COLO829 (cell line): ENCODE data around the gene PRSS50.

Experiments used
- DNase-seq: peaks from one replicate; pipeline ENCODE4 v3.0.0; 2012; ENCODE audit warnings: low spot score

Gene PRSS50

DNA sequence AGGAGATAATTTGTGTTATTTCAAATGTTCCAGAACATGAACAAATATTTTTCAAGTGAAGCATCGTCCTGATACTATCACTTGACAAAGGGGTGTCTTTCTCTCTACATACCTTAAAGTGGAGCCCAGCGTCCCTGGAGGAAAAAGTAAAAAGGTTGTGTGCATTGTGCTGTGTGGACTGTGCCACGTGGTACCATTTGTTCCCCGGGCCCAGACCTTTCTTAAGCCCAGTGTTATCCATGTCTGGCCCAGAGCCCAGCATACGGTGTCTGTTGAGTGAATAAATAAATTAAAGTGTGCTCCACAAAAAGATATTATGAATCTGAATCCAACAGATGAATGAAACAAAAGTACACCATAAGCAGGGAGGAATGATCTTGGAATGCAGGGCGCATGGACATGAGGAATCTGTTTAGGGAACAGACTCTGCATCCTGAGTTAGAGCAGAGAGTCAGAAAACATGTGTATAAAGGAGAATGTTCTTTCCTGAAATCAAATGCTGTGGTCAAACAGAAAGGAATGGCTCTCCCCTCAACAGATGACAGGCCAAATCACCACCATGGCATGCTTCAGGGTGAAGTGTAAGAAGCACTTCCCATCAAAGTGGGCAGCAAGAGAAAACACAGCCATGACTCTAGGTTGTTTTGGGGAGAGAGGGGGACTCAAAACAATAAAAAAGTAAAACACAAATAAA is 8.1 kb upstream of the PRSS50 start:
- no peak for DNase-seq

DNA sequence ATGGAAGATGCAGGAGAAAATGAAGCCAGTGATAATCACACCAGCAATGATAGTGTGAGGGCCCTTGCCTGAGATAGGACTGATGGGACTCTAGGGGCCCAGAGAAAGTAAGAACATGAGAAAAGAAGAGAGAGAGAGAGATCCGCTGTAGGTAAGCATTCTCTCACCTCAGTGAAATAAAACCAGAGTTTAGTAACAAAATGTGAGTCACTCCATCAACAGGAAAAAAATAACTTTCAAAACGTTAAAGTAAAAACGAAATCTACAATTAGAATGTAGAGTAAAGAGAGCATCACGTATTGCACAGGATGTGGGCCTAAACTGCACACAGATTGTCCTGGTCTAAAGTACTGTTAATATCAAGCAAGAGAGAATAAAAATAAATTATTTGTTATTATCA is 6.8 kb upstream of the PRSS50 start:
- DNase-seq = no peak

DNA sequence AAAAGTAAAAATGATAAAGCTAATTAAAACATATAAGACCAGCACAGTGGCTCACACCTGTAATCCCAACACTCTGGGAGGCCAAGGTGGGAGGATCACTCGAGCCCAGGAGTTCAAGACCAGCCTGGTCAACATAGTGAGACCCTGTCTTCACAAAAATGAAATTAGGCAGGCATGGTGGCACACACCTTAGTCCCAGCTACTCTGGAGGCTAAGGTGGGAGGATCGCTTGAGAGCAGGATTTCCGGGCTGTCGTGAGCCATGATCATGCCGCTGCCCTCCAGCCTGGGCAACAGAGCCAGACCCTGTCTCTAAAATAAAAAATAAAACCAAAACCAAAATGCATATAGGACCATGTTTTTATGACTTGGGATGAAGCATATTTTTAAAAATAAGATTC is 4.8 kb upstream of the PRSS50 start:
- no peak for DNase-seq

GRCh38 chr3:46721009-46721408 is 3.3 kb upstream of the PRSS50 start:
- no peak for DNase-seq

DNA sequence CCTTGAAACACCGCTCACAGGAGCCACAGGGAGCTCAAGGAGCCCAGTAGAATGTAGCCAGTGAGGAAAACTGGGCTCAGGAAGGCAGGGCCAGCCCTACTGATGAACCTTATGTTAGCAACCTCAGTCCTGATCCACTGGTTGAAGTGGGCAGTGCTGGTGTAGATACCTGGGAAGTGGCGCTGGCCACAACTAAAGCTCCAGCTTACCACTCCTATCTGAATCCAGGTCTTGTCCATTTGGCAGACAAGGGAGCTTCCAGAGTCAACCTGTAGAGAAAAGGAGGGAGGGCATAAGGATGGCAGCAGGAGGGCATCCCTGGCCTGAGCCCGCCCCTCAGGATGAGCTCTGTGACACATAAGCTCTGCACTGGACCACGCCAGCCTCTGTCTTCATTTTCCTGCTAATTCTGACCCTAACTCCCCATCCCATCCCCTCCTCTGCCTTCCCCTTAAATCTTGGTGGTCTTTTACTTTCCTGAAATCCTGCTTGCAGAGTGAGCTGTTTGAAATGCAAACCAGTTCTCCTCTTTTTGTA is 2.1 kb upstream of the PRSS50 start:
- no peak for DNase-seq

DNA sequence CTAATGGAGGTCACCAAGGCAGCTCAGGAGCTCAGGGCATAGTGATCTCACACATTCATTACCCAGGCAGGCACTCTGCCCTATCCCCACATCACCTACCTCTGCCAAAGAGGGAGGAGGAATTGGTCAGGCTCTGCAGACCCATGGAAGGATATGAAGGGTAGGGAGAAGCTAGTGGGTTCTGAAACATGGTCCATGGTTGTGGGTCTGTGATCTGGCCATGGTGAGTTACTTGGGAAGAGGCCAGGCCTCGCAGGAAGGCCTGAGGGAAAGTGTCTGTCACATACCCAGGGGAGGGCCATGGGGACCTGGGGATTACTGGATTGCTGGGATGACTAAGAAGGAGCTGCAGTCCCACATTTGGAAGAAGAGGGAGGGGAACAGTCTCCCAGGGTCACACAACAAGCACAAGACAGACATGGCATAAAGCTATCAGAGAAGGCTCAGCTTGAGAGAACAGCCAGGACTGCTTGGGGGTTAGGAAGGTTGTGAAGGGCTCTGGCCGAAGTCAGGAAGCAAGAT is 1.4 kb upstream of the PRSS50 start:
- no peak for DNase-seq

DNA sequence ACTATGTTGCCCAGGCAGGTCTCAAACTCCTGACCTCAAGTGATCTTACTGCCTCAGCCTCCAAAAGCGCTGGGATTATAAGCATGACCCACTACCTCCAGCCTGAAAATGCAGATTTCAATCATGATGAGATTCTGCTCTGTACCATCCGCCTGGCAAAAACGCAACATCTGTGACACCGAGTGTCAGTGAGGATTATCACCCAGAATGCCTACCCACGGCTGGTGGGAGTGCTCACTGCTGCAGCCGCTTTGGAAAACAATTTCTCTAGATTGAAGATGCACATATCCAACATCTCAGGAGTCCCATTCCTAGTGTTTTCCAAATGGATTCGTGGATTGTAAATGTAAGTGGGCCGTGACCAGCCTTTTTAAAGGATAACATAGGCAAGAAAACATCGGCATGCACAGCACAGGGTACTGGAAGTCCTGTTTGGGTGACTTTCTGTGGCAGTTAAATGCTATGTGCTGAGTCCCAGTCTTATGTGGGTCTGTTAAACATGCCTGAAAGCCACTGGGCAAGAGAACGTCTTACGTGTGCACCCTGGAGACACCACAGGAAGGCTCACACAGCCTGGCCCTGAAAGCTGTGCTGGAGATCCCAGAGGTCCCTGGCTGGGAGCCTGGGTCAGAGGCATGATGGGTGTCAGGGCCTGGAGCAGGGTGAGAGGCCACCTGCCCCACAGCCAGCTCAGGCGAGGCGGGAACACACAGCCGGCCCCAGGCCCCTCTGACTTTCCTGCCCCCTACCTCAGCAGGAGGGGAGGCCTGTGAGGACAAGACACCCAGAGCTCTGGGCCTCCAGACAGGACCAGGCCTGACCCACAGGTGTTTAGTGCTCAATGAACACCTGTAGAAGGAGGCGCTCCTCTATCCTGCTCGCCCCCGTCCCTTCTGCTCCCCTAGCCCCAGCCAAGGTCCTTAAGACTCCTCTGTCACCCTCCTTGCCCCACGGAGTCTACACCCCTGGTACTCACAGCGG is 918 bp downstream of the PRSS50 start:
- no peak for DNase-seq

- DNase-seq = no peak
Measured at GRCh38 chr3:46715507-46716175, 2.0 kb downstream of the PRSS50 start.

GRCh38 chr3:46714728-46715506 is 2.8 kb downstream of the PRSS50 start:
- DNase-seq = no peak

GRCh38 chr3:46713898-46714552 is 3.6 kb downstream of the PRSS50 start:
- DNase-seq = no peak

DNA sequence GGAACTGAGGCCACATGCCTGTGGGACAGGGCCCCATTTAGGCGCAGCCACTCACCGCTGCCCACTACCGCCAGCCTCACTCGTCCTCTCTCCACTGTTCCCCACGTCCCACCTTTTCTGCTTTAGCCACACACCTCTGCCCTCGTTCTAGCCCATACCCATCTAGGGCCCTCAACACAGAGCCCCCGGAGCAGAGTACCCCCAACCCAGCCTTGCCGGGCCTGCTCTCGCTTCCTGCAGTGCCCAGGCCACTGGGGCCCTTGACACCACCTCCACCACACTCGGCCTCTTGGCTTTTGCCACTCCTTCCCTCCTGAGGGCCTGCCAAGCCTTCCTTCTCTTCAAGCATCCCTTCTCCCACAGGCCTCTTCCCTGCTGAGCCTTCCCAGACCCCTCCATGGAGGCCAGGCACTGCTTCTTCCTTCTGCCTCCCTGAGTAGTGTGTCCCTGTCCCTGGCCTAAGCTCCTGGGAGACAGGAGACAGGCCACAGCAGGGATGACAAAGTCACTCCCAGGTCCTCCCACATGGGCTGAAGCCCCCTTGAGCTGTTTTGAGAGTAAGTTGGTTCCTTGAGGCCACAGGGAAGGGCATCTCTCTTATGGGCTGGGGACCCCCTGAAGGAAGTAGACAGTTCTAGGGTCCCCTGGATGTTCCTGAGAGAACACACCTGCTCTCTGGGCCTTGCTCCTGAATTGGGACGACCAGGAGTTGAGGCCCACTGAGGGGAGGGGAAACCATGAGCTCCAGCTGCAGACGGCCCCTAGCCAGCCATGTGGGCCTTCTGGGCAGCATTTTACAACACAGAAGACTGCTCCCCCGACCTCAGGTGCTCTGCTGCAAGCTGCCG is 4.4 kb downstream of the PRSS50 start:
- DNase-seq = no peak

- DNase-seq = no peak
Measured at GRCh38 chr3:46712191-46713049, 5.2 kb downstream of the PRSS50 start.

DNA sequence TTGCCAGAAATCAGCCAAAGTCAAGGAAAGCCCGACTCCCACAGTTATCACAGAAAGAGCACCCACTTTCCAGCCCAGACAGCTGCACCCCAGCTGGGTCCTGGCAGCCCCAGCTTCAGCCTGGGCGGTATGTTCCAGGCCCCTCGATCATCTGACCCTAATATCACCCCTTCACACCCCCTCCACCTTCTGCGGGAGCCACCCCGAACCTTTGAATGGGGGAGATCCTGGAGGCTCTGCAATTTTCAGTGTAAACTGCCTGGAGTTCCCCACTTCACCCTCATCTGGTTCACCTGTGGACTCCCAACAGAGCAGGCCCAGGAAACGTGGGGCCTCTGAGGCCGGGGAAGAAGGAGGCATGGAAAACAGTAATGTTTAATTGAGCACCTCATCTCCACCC is 5.9 kb downstream of the PRSS50 start:
- DNase-seq = no peak

- DNase-seq = no peak
Measured at GRCh38 chr3:46711305-46711704, 6.4 kb downstream of the PRSS50 start.

DNA sequence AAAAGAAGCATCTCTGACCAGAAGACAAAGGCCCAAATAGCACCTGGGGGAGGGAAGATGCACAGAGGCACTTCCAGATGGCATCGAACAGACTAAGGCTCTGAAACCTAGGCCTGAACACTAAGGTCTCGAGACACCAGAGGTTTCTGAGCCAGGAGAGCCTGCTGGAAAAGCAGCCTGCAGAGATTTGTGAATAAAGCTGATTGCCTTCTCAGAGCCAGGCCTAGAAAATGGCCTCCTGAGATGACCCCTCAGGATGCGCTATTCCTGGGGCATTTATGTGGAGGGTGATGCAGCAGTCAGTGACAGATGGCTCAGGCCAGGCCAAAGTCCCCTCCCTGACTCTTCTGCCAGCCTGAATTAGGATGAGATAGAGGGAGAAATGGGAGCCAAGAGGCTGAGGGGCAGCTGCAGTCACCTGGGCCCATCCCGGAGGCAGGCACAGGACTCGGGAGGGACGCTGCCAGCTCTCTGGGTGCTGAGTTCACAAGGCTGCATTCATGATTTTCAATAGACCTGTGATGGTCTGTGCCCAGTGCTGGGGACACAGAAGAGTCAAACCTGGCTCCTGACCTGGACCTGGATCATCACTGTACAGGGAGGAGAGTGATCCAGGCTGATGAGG is 6.9 kb downstream of the PRSS50 start:
- no peak for DNase-seq

GRCh38 chr3:46710229-46710628 is 7.4 kb downstream of the PRSS50 start:
- DNase-seq = no peak

- no peak for DNase-seq
Measured at GRCh38 chr3:46709721-46710120, 7.9 kb downstream of the PRSS50 start.

- DNase-seq = no peak
Measured at GRCh38 chr3:46709157-46709654, 8.5 kb downstream of the PRSS50 start.
